Chondrocyte (in vitro differentiated cells): ENCODE data around the gene PTPN7. TPM values are rescaled to one million over a fixed set of nuclear protein-coding genes. Genes with fewer than 3 reads are reported as not detected.
"Not testable (repeated sequence)": the region's sequence is repeated elsewhere in the genome, so short reads cannot be mapped to it uniquely, and the experiment has no call there.

Source experiments
- DNase-seq: peaks from one replicate; pipeline ENCODE4 v3.0.0; 2021; ENCODE audit warnings: mixed read lengths, low spot score
- H3K27ac Mint-ChIP-seq: one replicate; pipeline ENCODE4 v1.8.0; 2021; ENCODE audit warnings: mild to moderate bottlenecking, moderate library complexity, mixed read lengths; ENCODE audit not compliant: unreplicated experiment
- H3K27me3 Mint-ChIP-seq: 2 replicates; pipeline ENCODE4 v1.8.0; 2021; ENCODE audit warnings: low read depth, mixed read lengths
- H3K36me3 Mint-ChIP-seq: 2 replicates; pipeline ENCODE4 v1.8.0; 2021; ENCODE audit warnings: low read depth, mixed read lengths
- H3K4me1 Mint-ChIP-seq: 2 replicates; pipeline ENCODE4 v1.8.0; 2021; ENCODE audit warnings: low read depth, mild to moderate bottlenecking, mixed read lengths
- H3K4me3 Mint-ChIP-seq: one replicate; pipeline ENCODE4 v1.8.0; 2021; ENCODE audit warnings: mild to moderate bottlenecking, moderate library complexity, mixed read lengths; ENCODE audit not compliant: unreplicated experiment
- H3K9me3 Mint-ChIP-seq: 2 replicates; pipeline ENCODE4 v1.8.0; 2021; ENCODE audit warnings: low read depth, mixed read lengths
- total RNA-seq: library from RNA; stranded (reverse); gene quantifications from 3 replicates; pipeline ENCODE4 v1.2.1, GENCODE V29; 2021
- TF ChIP-seq, protein P1 (sequence below): fragments of 200-600 bp; sonication (generic); IDR thresholded peaks from 2 replicates; pipeline ENCODE4 v1.5.0; 2021; ENCODE audit warnings: antibody characterized with exemption, mild to moderate bottlenecking, moderate library complexity

Gene PTPN7
- total RNA-seq, 1 donor from 2014 or later: not detected

DNA sequence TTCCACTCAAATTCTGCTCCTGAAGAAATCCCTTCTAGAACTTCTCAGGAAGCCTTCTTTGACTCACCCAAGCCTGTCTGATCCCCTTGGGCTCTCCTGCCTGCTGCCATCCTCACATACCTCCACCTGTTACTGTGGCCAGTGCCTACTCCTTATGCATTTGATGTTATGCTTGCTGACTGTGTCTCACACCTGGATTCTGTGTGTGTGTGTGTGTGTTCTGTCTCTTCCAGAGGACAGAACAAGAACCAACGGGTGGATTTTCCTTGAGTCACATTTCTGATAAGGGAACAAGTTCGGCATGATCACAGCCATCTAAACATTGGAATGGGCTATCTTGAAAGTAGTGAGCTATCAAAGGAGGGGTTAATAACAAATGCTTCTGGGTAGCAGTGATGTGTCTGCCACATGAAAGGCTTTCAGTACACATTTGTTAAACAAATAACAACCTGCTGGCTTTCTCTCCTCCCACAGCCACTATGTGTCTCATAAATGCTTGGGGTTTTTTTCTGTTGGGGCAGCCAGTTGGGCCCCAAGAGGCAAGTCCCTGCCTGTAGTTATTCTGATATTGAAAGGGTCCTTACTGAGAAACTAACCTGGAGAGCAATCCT is 46.6 kb downstream of the PTPN7 start:
- no peaks in the 10 kb centered on the region for H3K27me3 Mint-ChIP-seq
- TF ChIP-seq, protein P1, sequence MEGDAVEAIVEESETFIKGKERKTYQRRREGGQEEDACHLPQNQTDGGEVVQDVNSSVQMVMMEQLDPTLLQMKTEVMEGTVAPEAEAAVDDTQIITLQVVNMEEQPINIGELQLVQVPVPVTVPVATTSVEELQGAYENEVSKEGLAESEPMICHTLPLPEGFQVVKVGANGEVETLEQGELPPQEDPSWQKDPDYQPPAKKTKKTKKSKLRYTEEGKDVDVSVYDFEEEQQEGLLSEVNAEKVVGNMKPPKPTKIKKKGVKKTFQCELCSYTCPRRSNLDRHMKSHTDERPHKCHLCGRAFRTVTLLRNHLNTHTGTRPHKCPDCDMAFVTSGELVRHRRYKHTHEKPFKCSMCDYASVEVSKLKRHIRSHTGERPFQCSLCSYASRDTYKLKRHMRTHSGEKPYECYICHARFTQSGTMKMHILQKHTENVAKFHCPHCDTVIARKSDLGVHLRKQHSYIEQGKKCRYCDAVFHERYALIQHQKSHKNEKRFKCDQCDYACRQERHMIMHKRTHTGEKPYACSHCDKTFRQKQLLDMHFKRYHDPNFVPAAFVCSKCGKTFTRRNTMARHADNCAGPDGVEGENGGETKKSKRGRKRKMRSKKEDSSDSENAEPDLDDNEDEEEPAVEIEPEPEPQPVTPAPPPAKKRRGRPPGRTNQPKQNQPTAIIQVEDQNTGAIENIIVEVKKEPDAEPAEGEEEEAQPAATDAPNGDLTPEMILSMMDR: no peak
- no peaks in the 10 kb centered on the region for H3K9me3 Mint-ChIP-seq
- no peaks in the 10 kb centered on the region for H3K36me3 Mint-ChIP-seq
- peaks cover 11% of the 10 kb centered on the region for H3K4me1 Mint-ChIP-seq
- no peak for DNase-seq
- no peak overlapping the region for H3K4me3 Mint-ChIP-seq
- H3K27ac Mint-ChIP-seq: no peak overlapping the region

DNA sequence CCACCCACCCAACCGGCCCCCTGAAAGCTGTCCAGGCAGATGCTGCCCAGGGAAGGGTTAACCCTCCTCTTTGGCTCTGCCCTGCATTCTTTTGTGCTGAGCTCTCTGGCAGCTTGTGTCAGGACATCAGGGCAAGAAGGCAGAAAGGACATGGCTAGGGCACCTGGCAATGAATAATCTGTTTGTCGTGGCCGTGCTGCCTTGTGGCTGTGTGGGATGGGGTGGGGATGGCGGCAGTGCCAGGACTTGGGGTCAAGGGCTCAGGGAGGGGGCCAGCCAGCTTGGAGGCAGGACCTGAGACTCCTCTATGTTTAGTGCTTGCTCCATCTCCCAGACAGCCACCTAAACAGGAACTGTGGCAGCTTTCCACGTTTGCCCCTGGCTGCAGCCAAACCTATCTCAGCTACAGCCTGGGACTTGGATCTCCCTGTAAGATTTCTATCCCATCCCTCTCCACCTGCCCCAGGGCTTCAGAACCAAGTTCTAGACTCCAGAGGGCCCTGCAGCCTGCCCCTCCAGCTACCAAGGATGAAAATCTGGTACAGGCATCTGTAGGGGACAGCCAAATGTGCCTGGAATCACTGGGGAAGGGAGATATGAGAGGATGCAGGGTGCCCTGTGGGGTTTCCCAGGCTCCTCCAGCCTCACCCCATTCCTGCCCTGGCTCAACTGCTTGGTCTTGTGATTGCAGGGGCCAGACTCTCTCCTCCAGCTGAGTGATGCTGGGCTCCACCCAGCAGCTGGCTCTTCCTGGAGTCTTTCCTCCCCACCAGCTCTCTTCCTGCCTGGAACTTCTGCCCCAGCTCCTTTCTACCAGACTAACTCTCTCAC is 47.3 kb downstream of the PTPN7 start:
- no peaks in the 10 kb centered on the region for H3K27me3 Mint-ChIP-seq
- peaks cover 11% of the 10 kb centered on the region for H3K4me1 Mint-ChIP-seq
- H3K9me3 Mint-ChIP-seq: no peaks in the 10 kb centered on the region
- H3K4me3 Mint-ChIP-seq: no peak overlapping the region
- TF ChIP-seq, protein P1: no peak
- no peak for DNase-seq
- H3K36me3 Mint-ChIP-seq: no peaks in the 10 kb centered on the region
- H3K27ac Mint-ChIP-seq: peak overlapping the region; percentile 45

DNA sequence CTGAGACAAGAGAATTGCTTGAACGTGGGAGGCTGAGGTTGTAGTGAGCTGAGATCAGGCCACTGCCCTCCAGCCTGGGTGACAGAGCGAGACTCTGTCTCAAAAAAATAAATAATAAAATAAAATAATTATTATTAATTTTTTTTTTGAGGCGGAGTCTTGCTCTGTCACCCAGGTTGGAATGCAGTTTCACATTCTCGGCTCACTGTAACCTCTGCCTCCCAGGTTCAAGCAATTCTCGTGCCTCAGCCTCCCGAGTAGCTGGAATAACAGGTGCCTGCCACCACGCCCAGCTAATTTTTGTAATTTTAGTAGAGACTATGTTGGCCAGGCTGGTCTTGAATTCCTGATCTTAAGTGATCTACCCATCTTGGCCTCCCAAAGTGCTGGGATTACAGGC is 48.8 kb downstream of the PTPN7 start:
- not testable (repeated sequence) for H3K27ac Mint-ChIP-seq, H3K27me3 Mint-ChIP-seq, DNase-seq, H3K36me3 Mint-ChIP-seq, H3K4me3 Mint-ChIP-seq, H3K9me3 Mint-ChIP-seq
- peaks cover 13% of the 10 kb centered on the region for H3K4me1 Mint-ChIP-seq

DNA sequence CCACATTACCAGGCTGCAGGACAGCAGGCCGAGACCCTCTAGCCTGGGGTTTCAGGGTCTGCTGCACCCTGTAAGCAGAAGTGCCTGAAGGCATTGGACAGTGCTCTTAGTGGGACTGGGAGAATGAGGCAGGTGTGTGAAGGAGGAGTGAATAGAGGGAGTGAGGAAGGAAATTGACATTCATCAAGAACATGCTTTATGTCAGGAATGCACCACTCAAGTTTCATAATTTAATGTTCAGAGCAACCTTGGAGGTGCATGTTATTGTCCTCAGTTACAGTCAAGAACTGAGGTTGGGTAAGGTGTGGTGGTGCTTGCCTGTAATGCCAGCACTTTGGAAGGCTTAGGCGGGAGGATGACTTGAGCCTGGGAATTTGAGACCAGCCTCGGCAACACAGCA is 49.4 kb downstream of the PTPN7 start:
- Mint-ChIP-seq H3K4me1 (peaks cover 14% of the 10 kb centered on the region), H3K27ac (no peak overlapping the region)
- TF ChIP-seq, protein P1: no peak

DNA sequence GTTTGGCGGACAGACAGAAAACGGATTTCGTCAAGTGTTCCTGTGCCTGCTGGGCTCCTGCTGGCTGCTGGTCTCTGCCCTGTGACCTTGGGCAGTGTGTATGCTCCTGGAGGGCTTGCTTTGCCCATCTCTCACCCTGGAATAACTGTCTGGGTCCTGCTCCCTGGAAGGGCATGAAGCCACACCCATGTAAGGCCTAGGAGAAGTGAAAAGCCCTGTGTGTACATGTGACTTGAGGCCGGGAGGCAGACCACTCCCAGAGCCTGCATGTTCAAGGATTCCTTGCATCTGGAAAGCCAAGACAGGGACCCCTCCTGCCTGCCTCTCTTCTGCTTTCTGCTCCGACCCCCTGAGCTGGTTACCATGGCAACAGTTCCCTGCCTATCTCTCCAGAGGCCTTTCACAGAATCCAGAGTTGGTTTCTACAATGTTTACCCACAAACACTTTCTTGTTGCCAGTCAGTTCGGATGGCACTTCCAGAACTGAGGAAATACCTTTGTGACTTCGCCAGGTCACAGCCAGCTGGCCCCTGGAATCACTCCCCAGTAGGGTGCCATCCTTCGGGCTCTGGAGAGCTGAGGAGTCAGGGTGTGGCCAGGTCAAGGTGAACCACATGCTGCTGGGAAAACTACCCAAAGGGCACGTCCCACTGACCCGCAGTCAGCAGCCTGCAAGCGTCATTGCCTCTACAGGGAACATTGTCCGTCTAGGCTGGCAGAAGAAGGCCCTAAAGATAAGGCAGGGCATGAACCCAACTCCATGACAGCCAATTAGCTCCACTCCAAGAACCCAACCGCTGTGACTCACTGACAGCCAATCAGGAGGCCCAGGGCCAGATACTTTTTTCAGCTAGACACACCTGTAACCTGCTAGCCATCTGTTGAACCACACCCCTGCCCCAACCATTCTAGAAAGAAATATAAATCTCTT is 52.3 kb downstream of the PTPN7 start:
- H3K27me3 Mint-ChIP-seq: no peaks in the 10 kb centered on the region
- TF ChIP-seq, protein P1: no peak
- peaks cover 18% of the 10 kb centered on the region for H3K4me1 Mint-ChIP-seq
- no peak for DNase-seq
- H3K36me3 Mint-ChIP-seq: no peaks in the 10 kb centered on the region
- no peak overlapping the region for H3K27ac Mint-ChIP-seq
- no peak overlapping the region for H3K4me3 Mint-ChIP-seq
- no peaks in the 10 kb centered on the region for H3K9me3 Mint-ChIP-seq

More for the DNA sequence above, 49.4 kb downstream of the PTPN7 start:
- no peak for DNase-seq
- Mint-ChIP-seq H3K36me3 (no peaks in the 10 kb centered on the region), H3K4me3 (no peak overlapping the region), H3K9me3 (no peaks in the 10 kb centered on the region), H3K27me3 (no peaks in the 10 kb centered on the region)
